ENCODE data around the gene PACS2.

GRCh38 chr14:105294142-105294597 is 20.4 kb upstream of the PACS2 start:
- no peak for TF ChIP-seq POLR2A (IDR thresholded peaks at IDR 0.05)
- TF ChIP-seq POLR2AphosphoS5 (IDR thresholded peaks at IDR 0.05) = no peak
- no peak for TF ChIP-seq EP300 (IDR thresholded peaks at IDR 0.05)
